G401.6 (cell line): ENCODE measurements around the gene KIF3C.

ENCODE experiments used
- FAIRE-seq: peaks from 2 replicates; lab custom pipeline; 2012; peaks lifted over from hg19 to GRCh38; lab: Jason Lieb, UNC

Gene KIF3C

GRCh38 chr2:25877431-25878360, 104.6 kb downstream of the KIF3C start:
- peak; percentile 81 for FAIRE-seq
